OCI-LY3 (cell line): Measurements from ENCODE around the gene MAOB.

Source experiments
- H2AFZ ChIP-seq: fragments of 200-600, 300-600 bp; shearing (Covaris generic); 2 replicates; pipeline ENCODE4 v1.6.0; 2014; ENCODE audit warnings: antibody characterized with exemption, low read depth, low read length
- H3K27ac ChIP-seq: fragments of 200-600, 300-600 bp; sonication (generic); 2 replicates; pipeline ENCODE4 v1.5.1; 2014; ENCODE audit warnings: mild to moderate bottlenecking, low read length, moderate library complexity, mixed read lengths
- H3K27me3 ChIP-seq: fragments of 200-600, 300-600 bp; sonication (generic); 2 replicates; pipeline ENCODE4 v1.6.1; 2014; ENCODE audit warnings: low read depth, low read length, mixed read lengths
- H3K36me3 ChIP-seq: fragments of 200-600, 300-600 bp; sonication (generic); replicated peaks from 2 replicates; pipeline ENCODE3; 2014; ENCODE audit warnings: low read depth, low read length, mixed read lengths
- H3K4me1 ChIP-seq: fragments of 300-600, 200-600 bp; sonication (generic); 2 replicates; pipeline ENCODE4 v1.6.1; 2014; ENCODE audit warnings: low read length, mixed read lengths
- H3K4me2 ChIP-seq: fragments of 200-600, 300-600 bp; sonication (generic); 2 replicates; pipeline ENCODE4 v1.6.1; 2014; ENCODE audit warnings: low read length, mixed read lengths
- H3K4me3 ChIP-seq: fragments of 300-600, 200-600 bp; sonication (generic); 2 replicates; pipeline ENCODE4 v1.5.1; 2014; ENCODE audit warnings: antibody characterized with exemption, mild to moderate bottlenecking, low read length, moderate library complexity
- H3K79me2 ChIP-seq: fragments of 300-600, 200-600 bp; shearing (Covaris generic); 2 replicates; pipeline ENCODE4 v1.6.1; 2014; ENCODE audit warnings: mild to moderate bottlenecking, low read length, mixed read lengths
- H3K9ac ChIP-seq: fragments of 300-600, 200-600 bp; shearing (Covaris generic); 2 replicates; pipeline ENCODE4 v1.6.0; 2014; ENCODE audit warnings: mild to moderate bottlenecking, low read length, moderate library complexity
- H3K9me3 ChIP-seq: fragments of 200-600, 300-600 bp; shearing (Covaris generic); 2 replicates; pipeline ENCODE4 v1.6.1; 2014; ENCODE audit warnings: low read length, mixed read lengths; ENCODE audit not compliant: insufficient read depth
- H4K20me1 ChIP-seq: fragments of 200-600, 300-600 bp; sonication (generic); 2 replicates; pipeline ENCODE4 v1.6.1; 2016; ENCODE audit warnings: low read length, mixed read lengths; ENCODE audit not compliant: insufficient read depth
- EZH2phosphoT487 ChIP-seq: fragments of 200-600 bp; shearing (Covaris generic); IDR thresholded peaks from 2 replicates; pipeline ENCODE4 v1.6.1; 2018; ENCODE audit warnings: antibody characterized with exemption, mixed run types, low read depth
- TF ChIP-seq, protein P1 (sequence below): fragments of 200-600, 300-600 bp; sonication (generic); IDR thresholded peaks from 2 replicates; pipeline ENCODE4 v1.5.1; 2014; ENCODE audit warnings: antibody characterized with exemption, low read length, low read depth

Gene MAOB

DNA sequence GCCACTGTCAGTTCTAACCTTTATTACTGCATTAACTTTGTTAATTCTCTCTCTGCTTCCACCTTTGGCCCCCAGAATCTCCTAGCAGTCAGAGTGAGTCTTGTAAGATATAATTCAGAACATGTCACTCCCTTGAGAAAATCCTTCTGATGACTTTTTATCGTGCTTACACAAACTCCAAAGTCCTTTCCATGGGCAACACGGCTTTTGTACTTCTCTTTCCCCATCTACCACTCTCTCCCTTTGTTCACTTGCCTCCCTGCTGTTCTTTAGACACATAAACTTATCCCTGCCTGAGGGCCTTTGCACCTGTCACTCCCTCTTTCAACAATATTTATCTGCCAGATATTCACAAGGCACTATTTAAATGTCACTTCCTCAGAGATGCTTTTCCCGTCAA, 64.8 kb downstream of the MAOB start:
- TF ChIP-seq, protein P1, sequence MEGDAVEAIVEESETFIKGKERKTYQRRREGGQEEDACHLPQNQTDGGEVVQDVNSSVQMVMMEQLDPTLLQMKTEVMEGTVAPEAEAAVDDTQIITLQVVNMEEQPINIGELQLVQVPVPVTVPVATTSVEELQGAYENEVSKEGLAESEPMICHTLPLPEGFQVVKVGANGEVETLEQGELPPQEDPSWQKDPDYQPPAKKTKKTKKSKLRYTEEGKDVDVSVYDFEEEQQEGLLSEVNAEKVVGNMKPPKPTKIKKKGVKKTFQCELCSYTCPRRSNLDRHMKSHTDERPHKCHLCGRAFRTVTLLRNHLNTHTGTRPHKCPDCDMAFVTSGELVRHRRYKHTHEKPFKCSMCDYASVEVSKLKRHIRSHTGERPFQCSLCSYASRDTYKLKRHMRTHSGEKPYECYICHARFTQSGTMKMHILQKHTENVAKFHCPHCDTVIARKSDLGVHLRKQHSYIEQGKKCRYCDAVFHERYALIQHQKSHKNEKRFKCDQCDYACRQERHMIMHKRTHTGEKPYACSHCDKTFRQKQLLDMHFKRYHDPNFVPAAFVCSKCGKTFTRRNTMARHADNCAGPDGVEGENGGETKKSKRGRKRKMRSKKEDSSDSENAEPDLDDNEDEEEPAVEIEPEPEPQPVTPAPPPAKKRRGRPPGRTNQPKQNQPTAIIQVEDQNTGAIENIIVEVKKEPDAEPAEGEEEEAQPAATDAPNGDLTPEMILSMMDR, result no peak
- TF ChIP-seq EZH2phosphoT487, result no peak
- H3K36me3 ChIP-seq, result no peaks in the 10 kb centered on the region
- no peak overlapping the region for H3K4me2 ChIP-seq
- H3K27ac ChIP-seq, result no peak overlapping the region
- no peaks in the 10 kb centered on the region for H3K27me3 ChIP-seq
- no peaks in the 10 kb centered on the region for H4K20me1 ChIP-seq
- H3K79me2 ChIP-seq, result no peaks in the 10 kb centered on the region
- no peak overlapping the region for H3K9ac ChIP-seq
- H3K9me3 ChIP-seq, result no peaks in the 10 kb centered on the region
- H2AFZ ChIP-seq, result no peak overlapping the region
- no peak overlapping the region for H3K4me3 ChIP-seq
- no peaks in the 10 kb centered on the region for H3K4me1 ChIP-seq

GRCh38 chrX:43815209-43815608, 67.0 kb downstream of the MAOB start:
- no peaks in the 10 kb centered on the region for H3K9me3 ChIP-seq
- H3K27me3 ChIP-seq, result no peaks in the 10 kb centered on the region
- H3K79me2 ChIP-seq, result no peaks in the 10 kb centered on the region
- H3K4me1 ChIP-seq, result no peaks in the 10 kb centered on the region
- no peak overlapping the region for H3K9ac ChIP-seq
- no peak overlapping the region for H2AFZ ChIP-seq
- no peak overlapping the region for H3K4me3 ChIP-seq
- no peak overlapping the region for H3K4me2 ChIP-seq
- TF ChIP-seq EZH2phosphoT487, result no peak
- TF ChIP-seq, protein P1, result no peak
- no peak overlapping the region for H3K27ac ChIP-seq
- no peaks in the 10 kb centered on the region for H4K20me1 ChIP-seq
- no peaks in the 10 kb centered on the region for H3K36me3 ChIP-seq

GRCh38 chrX:43813898-43814297, 68.4 kb downstream of the MAOB start:
- Histone ChIP-seq H3K36me3 (no peaks in the 10 kb centered on the region), H4K20me1 (no peaks in the 10 kb centered on the region), H3K4me3 (no peak overlapping the region), H3K4me1 (no peaks in the 10 kb centered on the region), H3K27me3 (no peaks in the 10 kb centered on the region), H3K9me3 (no peaks in the 10 kb centered on the region), H3K79me2 (no peaks in the 10 kb centered on the region), H3K9ac (no peak overlapping the region), H3K27ac (no peak overlapping the region), H2AFZ (no peak overlapping the region), H3K4me2 (no peak overlapping the region)
- TF ChIP-seq EZH2phosphoT487, result no peak
- TF ChIP-seq, protein P1, result peak; percentile 25

DNA sequence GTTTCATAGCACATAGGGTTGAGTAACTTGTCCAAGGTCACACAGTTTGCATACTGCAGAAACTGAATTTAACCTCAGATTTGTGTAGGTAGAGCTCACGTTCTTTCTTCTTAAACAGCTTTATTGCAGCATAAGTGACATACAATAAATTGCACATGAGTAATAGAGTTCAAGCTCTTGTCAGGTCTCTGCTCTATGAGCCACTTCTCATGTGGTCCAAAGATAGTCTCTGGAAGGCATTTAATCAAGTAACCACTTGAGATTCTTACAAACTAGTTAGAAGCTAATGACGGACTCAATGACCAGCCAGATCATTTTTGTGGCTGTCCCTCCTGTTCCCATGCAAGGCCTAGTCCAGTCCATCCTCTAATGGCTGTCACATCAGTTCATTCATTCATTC, 68.9 kb downstream of the MAOB start:
- no peaks in the 10 kb centered on the region for H3K79me2 ChIP-seq
- no peak overlapping the region for H3K9ac ChIP-seq
- H2AFZ ChIP-seq, result no peak overlapping the region
- H3K4me1 ChIP-seq, result no peaks in the 10 kb centered on the region
- TF ChIP-seq, protein P1, result no peak
- no peak for TF ChIP-seq EZH2phosphoT487
- no peaks in the 10 kb centered on the region for H3K36me3 ChIP-seq
- H3K9me3 ChIP-seq, result no peaks in the 10 kb centered on the region
- no peaks in the 10 kb centered on the region for H3K27me3 ChIP-seq
- H3K27ac ChIP-seq, result no peak overlapping the region
- H3K4me2 ChIP-seq, result no peak overlapping the region
- H3K4me3 ChIP-seq, result no peak overlapping the region
- no peaks in the 10 kb centered on the region for H4K20me1 ChIP-seq
